ENCODE data around the gene SLC25A23.

The SLC25A23 gene

GRCh38 chr19:6448045-6448444 is 11.5 kb downstream of the SLC25A23 start:
- TF ChIP-seq, protein P1, sequence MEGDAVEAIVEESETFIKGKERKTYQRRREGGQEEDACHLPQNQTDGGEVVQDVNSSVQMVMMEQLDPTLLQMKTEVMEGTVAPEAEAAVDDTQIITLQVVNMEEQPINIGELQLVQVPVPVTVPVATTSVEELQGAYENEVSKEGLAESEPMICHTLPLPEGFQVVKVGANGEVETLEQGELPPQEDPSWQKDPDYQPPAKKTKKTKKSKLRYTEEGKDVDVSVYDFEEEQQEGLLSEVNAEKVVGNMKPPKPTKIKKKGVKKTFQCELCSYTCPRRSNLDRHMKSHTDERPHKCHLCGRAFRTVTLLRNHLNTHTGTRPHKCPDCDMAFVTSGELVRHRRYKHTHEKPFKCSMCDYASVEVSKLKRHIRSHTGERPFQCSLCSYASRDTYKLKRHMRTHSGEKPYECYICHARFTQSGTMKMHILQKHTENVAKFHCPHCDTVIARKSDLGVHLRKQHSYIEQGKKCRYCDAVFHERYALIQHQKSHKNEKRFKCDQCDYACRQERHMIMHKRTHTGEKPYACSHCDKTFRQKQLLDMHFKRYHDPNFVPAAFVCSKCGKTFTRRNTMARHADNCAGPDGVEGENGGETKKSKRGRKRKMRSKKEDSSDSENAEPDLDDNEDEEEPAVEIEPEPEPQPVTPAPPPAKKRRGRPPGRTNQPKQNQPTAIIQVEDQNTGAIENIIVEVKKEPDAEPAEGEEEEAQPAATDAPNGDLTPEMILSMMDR (IDR thresholded peaks at IDR 0.05) = no peak

DNA sequence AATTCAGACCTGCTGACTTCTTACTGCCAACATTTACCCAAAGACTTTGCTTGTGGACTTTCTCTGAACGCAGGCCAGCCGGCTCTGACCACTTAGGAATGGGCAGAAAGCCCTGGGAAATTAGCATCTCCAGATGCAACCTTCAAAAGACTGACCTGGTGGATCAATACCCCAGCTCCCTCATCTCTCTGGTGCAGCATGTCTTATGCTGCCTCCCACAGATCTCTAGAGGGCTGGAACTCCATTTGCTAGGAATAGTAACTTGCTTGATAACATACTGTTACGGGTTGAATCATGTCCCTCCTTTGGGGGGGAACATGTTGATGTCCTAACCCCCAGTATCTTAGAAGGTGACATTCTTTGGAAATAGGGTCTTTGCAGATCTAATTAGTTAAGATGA is 13.1 kb downstream of the SLC25A23 start:
- TF ChIP-seq, protein P1 (IDR thresholded peaks at IDR 0.05) = no peak

DNA sequence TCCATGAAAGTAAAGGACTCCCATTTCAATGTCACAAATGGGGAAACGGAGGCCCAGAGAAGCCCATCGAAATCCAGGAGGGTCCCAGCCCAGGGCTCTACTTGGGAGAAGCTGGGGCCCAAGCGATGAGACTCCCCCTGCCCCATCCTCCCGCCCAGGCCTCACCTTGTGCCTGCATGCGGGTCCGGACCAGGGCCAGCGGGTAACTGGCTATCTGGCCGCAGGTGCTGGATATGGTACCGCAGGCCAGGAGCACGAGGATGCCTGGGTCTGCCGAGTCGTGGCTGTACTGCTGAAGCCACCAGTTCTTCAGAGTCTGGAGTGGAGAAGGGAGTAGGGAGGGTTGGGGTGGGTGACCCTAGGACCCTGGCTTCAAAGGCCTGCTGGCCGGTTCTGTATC is 15.6 kb downstream of the SLC25A23 start:
- TF ChIP-seq, protein P1 (IDR thresholded peaks at IDR 0.05) = no peak

DNA sequence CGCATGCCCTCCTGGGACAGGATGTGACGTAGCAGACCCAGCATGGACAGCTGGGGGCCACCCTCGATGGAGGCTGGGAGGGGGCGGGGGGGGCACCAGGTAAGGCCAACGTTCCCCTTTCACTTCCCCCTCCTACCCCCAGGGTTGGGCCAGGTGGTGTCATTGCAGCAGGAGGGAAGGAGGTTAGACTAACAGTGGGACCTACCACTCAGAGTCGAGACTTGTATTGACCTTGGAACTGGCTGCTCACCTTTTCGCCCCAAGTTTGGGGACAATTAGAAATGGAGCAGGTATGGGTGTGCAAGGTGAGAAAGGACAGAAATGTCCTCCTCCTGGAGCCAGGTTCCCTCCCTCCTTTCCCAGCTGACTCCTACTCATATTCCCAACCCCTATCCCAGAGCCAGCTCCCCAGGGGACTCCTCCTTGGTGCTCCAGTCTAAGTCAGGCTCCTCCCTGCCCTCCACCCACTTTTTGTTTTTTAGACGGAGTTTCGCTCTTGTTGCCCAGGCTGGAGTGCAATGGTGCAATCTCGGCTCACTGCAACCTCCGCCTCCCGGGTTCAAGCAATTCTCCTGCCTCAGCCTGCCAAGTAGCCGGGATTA is 17.4 kb downstream of the SLC25A23 start:
- TF ChIP-seq, protein P1 (IDR thresholded peaks at IDR 0.05) = no peak

DNA sequence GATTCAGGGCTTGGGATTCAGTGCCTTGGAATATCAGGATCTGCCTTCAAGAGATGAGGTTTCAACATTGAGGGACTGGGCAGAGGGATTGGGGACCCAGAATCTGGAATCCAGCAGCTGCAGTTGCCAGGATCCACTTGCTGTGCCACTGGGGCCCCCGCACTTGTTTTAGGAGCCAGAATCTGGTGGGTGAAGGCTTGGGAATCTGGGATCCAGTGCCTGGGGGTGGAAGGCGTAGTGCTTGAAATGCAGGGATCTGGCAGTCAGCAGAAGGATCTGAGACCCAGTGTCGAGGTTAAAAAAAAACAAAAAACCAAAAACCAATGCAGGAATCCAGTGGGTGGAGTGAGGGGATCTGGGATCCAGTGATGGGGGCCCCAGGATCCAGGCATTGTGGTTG is 18.7 kb downstream of the SLC25A23 start:
- TF ChIP-seq, protein P1 (IDR thresholded peaks at IDR 0.05) = no peak

GRCh38 chr19:6439743-6440142 is 19.8 kb downstream of the SLC25A23 start:
- TF ChIP-seq, protein P1 (IDR thresholded peaks at IDR 0.05) = no peak

DNA sequence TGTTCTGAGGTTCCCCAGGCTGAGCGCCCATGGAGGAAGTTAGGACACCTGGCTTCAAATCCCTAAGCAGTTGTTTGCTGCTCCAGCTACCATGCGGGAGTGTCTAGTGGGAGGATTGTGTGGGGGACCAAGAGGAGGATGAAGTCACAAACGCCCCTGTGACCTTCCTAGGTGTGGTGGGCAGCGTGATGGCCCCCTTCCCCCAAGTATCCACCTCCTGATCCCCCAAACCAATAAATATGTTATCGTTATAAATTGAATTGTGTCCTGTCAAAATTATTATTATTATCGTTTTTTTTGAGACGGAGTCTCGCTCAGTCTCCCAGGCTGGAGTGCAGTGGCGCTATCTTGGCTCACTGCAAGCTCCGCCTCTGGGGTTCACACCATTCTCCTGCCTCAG is 25.9 kb downstream of the SLC25A23 start, which contains the start of gene SLC25A41:
Gene SLC25A41, minus strand, starts transcription at position 101 of the 400 bp plus-strand sequence. Its CDS starts 70 bp downstream, at position 31.
- TF ChIP-seq, protein P1 (IDR thresholded peaks at IDR 0.05) = no peak

GRCh38 chr19:6433165-6433564 is 26.4 kb downstream of the SLC25A23 start:
- TF ChIP-seq, protein P1 (IDR thresholded peaks at IDR 0.05) = no peak

All from LNCAP (cell line).